ENCODE results near the gene NEGR1.

NEGR1 gene

GRCh38 chr1:72023063-72023930, 259.0 kb downstream of the NEGR1 start:
- DNase-seq (ENCODE audit: low read depth) = no peak

GRCh38 chr1:72018562-72018961, 263.8 kb downstream of the NEGR1 start:
- DNase-seq (ENCODE audit: low read depth) = no peak

GRCh38 chr1:72015006-72015405, 267.3 kb downstream of the NEGR1 start:
- DNase-seq (ENCODE audit: low read depth) = no peak

- no peak for DNase-seq (ENCODE audit: low read depth)
Measured at GRCh38 chr1:72013161-72013560, 269.2 kb downstream of the NEGR1 start.

- DNase-seq (ENCODE audit: low read depth) = no peak
Measured at GRCh38 chr1:72011721-72012120, 270.6 kb downstream of the NEGR1 start.

- DNase-seq (ENCODE audit: low read depth) = no peak
Measured at GRCh38 chr1:72010094-72010431, 272.3 kb downstream of the NEGR1 start.

- DNase-seq (ENCODE audit: low read depth) = no peak
Measured at GRCh38 chr1:72009173-72010093, 272.9 kb downstream of the NEGR1 start.

GRCh38 chr1:72007312-72007711, 275.0 kb downstream of the NEGR1 start:
- DNase-seq (ENCODE audit: low read depth) = no peak

GRCh38 chr1:72006092-72006491, 276.2 kb downstream of the NEGR1 start:
- peak; percentile 1 for DNase-seq (ENCODE audit: low read depth)

GRCh38 chr1:72003092-72003491, 279.2 kb downstream of the NEGR1 start:
- no peak for DNase-seq (ENCODE audit: low read depth)

GRCh38 chr1:72000809-72001208, 281.5 kb downstream of the NEGR1 start:
- DNase-seq (ENCODE audit: low read depth) = no peak

- no peak for DNase-seq (ENCODE audit: low read depth)
Measured at GRCh38 chr1:71994646-71995045, 287.7 kb downstream of the NEGR1 start.

- no peak for DNase-seq (ENCODE audit: low read depth)
Measured at GRCh38 chr1:71987181-71987580, 295.2 kb downstream of the NEGR1 start.

- no peak for DNase-seq (ENCODE audit: low read depth)
Measured at GRCh38 chr1:71986160-71986559, 296.2 kb downstream of the NEGR1 start.

- no peak for DNase-seq (ENCODE audit: low read depth)
Measured at GRCh38 chr1:71980556-71980955, 301.8 kb downstream of the NEGR1 start.

- DNase-seq (ENCODE audit: low read depth) = no peak
Measured at GRCh38 chr1:71979882-71980281, 302.5 kb downstream of the NEGR1 start.

GRCh38 chr1:71967670-71968069, 314.7 kb downstream of the NEGR1 start:
- DNase-seq (ENCODE audit: low read depth) = no peak

- no peak for DNase-seq (ENCODE audit: low read depth)
Measured at GRCh38 chr1:71964188-71964587, 318.2 kb downstream of the NEGR1 start.

GRCh38 chr1:71956613-71957285, 325.6 kb downstream of the NEGR1 start:
- DNase-seq (ENCODE audit: low read depth) = no peak

GRCh38 chr1:71950579-71950978, 331.8 kb downstream of the NEGR1 start:
- DNase-seq (ENCODE audit: low read depth) = no peak

- no peak for DNase-seq (ENCODE audit: low read depth)
Measured at GRCh38 chr1:71949681-71950080, 332.7 kb downstream of the NEGR1 start.

- DNase-seq (ENCODE audit: low read depth) = no peak
Measured at GRCh38 chr1:71948561-71948960, 333.8 kb downstream of the NEGR1 start.

GRCh38 chr1:71944006-71944405, 338.3 kb downstream of the NEGR1 start:
- DNase-seq (ENCODE audit: low read depth) = no peak

Measured in ELR (cell line).